ENCODE data around the gene TWSG1. TPM values are rescaled to one million over a fixed set of nuclear protein-coding genes. Genes with fewer than 3 reads are reported as not detected.

TWSG1 gene
- total RNA-seq, 6 donors from 2014 or later: 7.3 to 37.0 (median 29.4) TPM

GRCh38 chr18:9437672-9438071 is 103.1 kb downstream of the TWSG1 start:
- 91 to 94% methylated on average over 4 of the region's 4 CpGs for WGBS, 2 donors
- ATAC-seq (ENCODE audit: low FRiP score in 2 of 2): no peak
- peaks cover 0 to 10% (median 1%) of the 10 kb centered on the region in 4 donors for H3K4me1 ChIP-seq

GRCh38 chr18:9441061-9441460 is 106.5 kb downstream of the TWSG1 start:
- 87 to 90% methylated on average over 3 of the region's 3 CpGs for WGBS, 2 donors
- Histone ChIP-seq H3K27me3 (no peaks in the 10 kb centered on the region), H3K9me3 (no peaks in the 10 kb centered on the region), H3K36me3 (no peaks in the 10 kb centered on the region), H3K4me3 (no peak overlapping the region), H3K4me1 (no peaks in the 10 kb centered on the region), H3K27ac (no peak overlapping the region)
- no peak for ATAC-seq (ENCODE audit: low FRiP score in 2 of 2)
- TF ChIP-seq POLR2AphosphoS5 (IDR thresholded peaks at IDR 0.05) (no peak), EP300 (IDR thresholded peaks at IDR 0.05) (no peak), CTCF (IDR thresholded peaks at IDR 0.05) (no peak), POLR2A (IDR thresholded peaks at IDR 0.05) (no peak)
- DNase-seq: no peak

More at GRCh38 chr18:9437672-9438071, 103.1 kb downstream of the TWSG1 start:
- H3K4me3 ChIP-seq: no peak overlapping the region
- no peaks in the 10 kb centered on the region for H3K27me3 ChIP-seq
- no peaks in the 10 kb centered on the region for H3K36me3 ChIP-seq
- TF ChIP-seq POLR2A (IDR thresholded peaks at IDR 0.05) (no peak), CTCF (IDR thresholded peaks at IDR 0.05) (no peak), EP300 (IDR thresholded peaks at IDR 0.05) (no peak), POLR2AphosphoS5 (IDR thresholded peaks at IDR 0.05) (no peak)
- DNase-seq: no peak
- H3K27ac ChIP-seq: no peak overlapping the region
- no peaks in the 10 kb centered on the region for H3K9me3 ChIP-seq

GRCh38 chr18:9444549-9444948 is 110.0 kb downstream of the TWSG1 start:
- H3K27ac ChIP-seq: no peak overlapping the region
- TF ChIP-seq EP300 (IDR thresholded peaks at IDR 0.05) (no peak), POLR2AphosphoS5 (IDR thresholded peaks at IDR 0.05) (no peak), CTCF (IDR thresholded peaks at IDR 0.05) (no peak), POLR2A (IDR thresholded peaks at IDR 0.05) (no peak)
- no peak for ATAC-seq (ENCODE audit: low FRiP score in 2 of 2)
- no peaks in the 10 kb centered on the region for H3K4me1 ChIP-seq
- no peak overlapping the region for H3K4me3 ChIP-seq
- H3K27me3 ChIP-seq: no peaks in the 10 kb centered on the region
- no peak for DNase-seq
- no peaks in the 10 kb centered on the region for H3K36me3 ChIP-seq
- H3K9me3 ChIP-seq: peaks cover 0 to 9% (median 0%) of the 10 kb centered on the region in 4 donors
- WGBS, 2 donors: 93 to 95% methylated on average over 3 of the region's 3 CpGs

DNA sequence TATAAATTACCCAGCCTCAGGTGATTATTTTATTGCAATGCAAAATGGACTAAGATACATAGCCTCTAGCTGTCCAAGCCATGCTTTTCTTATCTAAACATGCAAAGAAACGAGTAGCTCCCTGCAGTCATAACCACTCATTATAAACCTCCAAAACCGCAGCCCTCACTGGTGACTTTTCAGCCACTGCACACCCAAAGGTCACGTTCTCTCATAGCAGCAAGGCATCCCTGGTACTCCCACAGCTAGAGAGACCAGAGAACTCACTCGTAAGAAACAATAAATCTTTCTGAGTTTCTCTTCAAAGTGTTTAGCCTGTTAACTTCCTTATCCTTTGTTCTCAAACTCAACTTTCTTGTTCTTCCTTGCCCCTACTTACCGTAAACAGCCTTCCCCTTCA is 112.3 kb downstream of the TWSG1 start:
- Histone ChIP-seq H3K36me3 (no peaks in the 10 kb centered on the region), H3K9me3 (peaks cover 0 to 9% (median 0%) of the 10 kb centered on the region in 4 donors), H3K27me3 (no peaks in the 10 kb centered on the region), H3K4me1 (no peaks in the 10 kb centered on the region), H3K4me3 (no peak overlapping the region), H3K27ac (no peak overlapping the region)
- DNase-seq (no peak), ATAC-seq (ENCODE audit: low FRiP score in 2 of 2) (no peak)
- WGBS, 2 donors: 84 to 86% methylated on average over 5 of the region's 5 CpGs
- TF ChIP-seq POLR2AphosphoS5 (IDR thresholded peaks at IDR 0.05): no peak
- no peak for TF ChIP-seq EP300 (IDR thresholded peaks at IDR 0.05)

GRCh38 chr18:9447334-9447733 is 112.8 kb downstream of the TWSG1 start:
- no peaks in the 10 kb centered on the region for H3K27me3 ChIP-seq
- no peak overlapping the region for H3K4me3 ChIP-seq
- H3K9me3 ChIP-seq: peaks cover 0 to 9% (median 0%) of the 10 kb centered on the region in 4 donors
- no peak for TF ChIP-seq POLR2A (IDR thresholded peaks at IDR 0.05)
- TF ChIP-seq CTCF (IDR thresholded peaks at IDR 0.05): no peak
- no peak for TF ChIP-seq POLR2AphosphoS5 (IDR thresholded peaks at IDR 0.05)
- TF ChIP-seq EP300 (IDR thresholded peaks at IDR 0.05): no peak
- ATAC-seq (ENCODE audit: low FRiP score in 2 of 2) (no peak), DNase-seq (no peak)
- H3K36me3 ChIP-seq: no peaks in the 10 kb centered on the region
- H3K27ac ChIP-seq: no peak overlapping the region
- H3K4me1 ChIP-seq: no peaks in the 10 kb centered on the region
- 90 to 92% methylated on average over 7 of the region's 7 CpGs for WGBS, 2 donors
